Measurements from ENCODE around the gene DIPK1C. TPM values are rescaled to one million over a fixed set of nuclear protein-coding genes. Genes with fewer than 3 reads are reported as not detected.
"Not testable (repeated sequence)": the region's sequence is repeated elsewhere in the genome, so short reads cannot be mapped to it uniquely, and the experiment has no call there.

Gene DIPK1C
- 0.02 TPM in 1 of 2 replicates, not detected in the other for total RNA-seq (2014; rRNA removed; shearing (Covaris generic))

- DNase-seq (ENCODE audit: low spot score), result no peak
These were observed at the start of gene DIPK1C for GRCh38 chr18:74457043-74457724. Gene DIPK1C (minus strand): TSS chr18:74457308. CDS start chr18:74457259, 49 bp downstream.

DNA sequence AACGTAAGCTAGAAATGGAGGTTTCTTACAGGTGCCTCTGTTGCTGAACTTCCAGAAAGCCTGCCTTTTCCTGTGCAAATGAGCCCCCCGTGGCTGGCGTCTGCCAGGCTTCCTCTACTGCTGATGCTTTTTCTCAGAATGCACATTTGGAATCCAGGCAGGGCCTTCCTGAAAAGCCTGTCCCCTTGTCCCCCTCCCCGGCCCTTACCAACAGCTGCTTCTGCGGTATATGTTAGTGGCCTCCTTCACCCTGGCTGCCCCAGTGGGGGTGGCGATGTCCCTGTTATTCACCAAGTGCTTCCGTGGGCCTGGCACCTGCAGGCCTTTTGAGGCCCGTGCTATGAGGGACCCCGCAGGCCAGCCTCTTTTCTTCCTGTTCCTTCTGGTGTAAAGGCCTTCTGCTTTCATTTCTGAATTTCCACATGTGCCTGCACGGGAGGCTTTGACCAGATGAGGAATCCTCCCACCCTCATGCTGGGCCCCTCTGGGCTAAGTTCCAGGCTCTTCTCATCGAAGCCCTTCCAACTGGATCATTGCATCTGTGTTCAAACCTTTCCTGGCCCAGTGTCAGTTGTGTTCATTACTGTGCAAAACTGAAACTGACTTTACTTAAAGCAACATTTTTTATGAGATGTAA is 49.5 kb upstream of the DIPK1C start:
- DNase-seq (ENCODE audit: low spot score), result no peak

- DNase-seq (ENCODE audit: low spot score), result no peak
These were observed 48.7 kb upstream of the DIPK1C start for GRCh38 chr18:74505776-74506175.

GRCh38 chr18:74503137-74503536 is 46.0 kb upstream of the DIPK1C start:
- DNase-seq (ENCODE audit: low spot score), result no peak

GRCh38 chr18:74501386-74501785 is 44.3 kb upstream of the DIPK1C start:
- no peak for DNase-seq (ENCODE audit: low spot score)

- DNase-seq (ENCODE audit: low spot score), result not testable (repeated sequence)
These were observed 43.7 kb upstream of the DIPK1C start for GRCh38 chr18:74500774-74501173.

GRCh38 chr18:74500372-74500771 is 43.3 kb upstream of the DIPK1C start:
- no peak for DNase-seq (ENCODE audit: low spot score)

GRCh38 chr18:74499633-74500032 is 42.5 kb upstream of the DIPK1C start:
- DNase-seq (ENCODE audit: low spot score), result peak; percentile 18

DNA sequence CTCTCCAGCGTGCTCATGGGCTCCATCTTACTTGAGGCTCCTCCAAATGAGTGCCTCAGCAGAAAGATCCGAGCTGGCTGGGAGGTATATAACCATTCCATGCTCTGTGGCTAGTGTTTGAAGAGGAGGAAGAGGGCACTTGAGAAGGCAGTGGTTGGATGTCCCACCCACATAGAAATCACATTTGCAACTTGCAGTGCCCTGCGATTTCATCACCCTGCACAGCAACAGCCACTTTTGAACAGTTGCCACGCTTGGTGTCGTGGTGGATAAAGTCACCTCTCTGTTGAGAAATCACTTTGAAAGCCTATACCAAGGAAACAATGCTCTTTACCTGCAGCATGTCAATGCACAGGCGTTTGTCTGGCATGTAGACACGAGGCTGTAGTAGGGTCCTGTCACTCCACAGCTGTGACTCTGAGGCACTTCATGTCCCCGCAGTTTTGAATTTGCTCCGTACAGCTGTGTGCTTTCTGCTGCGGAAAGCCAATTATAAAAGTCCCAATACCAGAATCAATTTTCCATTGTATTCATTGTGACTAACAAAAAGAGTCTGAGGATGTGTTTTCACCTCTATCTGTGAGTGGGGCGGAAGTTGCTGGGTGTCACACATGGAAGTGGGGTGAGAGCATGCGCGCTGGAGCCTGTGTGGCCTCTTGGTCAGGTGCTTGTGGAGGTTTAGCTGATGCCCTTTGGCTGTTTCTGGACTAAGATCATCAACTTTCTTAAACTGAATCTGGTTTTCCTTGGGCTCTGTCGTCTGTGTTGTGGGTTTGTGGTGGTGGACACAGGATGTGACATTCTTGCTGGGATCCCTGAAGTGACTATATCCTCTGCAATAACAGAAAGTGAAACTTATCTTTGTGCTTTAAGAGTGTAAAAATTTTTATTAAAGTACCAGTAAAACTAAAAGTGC is 41.9 kb upstream of the DIPK1C start:
- no peak for DNase-seq (ENCODE audit: low spot score)

- DNase-seq (ENCODE audit: low spot score), result no peak
These were observed 40.7 kb upstream of the DIPK1C start for GRCh38 chr18:74497778-74498177.

- DNase-seq (ENCODE audit: low spot score), result no peak
These were observed 40.2 kb upstream of the DIPK1C start for GRCh38 chr18:74497324-74497676.

GRCh38 chr18:74496508-74497323 is 39.6 kb upstream of the DIPK1C start:
- peak; percentile 9 for DNase-seq (ENCODE audit: low spot score)

GRCh38 chr18:74495581-74496507 is 38.7 kb upstream of the DIPK1C start, which contains the start of gene CNDP2:
Gene CNDP2 (plus strand): TSS chr18:74496363. CDS start chr18:74499974, 3,611 bp downstream.
- DNase-seq (ENCODE audit: low spot score), result peak; percentile 94

DNA sequence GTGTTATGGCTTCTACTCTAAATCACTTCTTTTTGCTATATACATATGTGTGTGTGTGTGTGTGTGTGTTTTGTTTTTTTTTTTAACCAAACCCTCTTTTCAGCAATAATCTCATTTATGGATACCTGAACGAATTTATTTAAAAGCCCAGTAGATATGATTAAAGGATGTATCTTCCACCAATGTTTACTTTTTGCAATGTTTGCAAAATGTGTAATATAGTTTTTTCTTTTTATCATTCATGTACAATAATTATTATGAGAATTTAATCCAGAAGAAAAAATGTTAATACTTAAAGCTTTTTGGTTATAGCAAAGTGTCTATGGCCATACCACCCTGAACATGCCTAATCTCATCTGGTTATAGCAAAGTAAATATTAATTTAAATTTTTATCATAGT is 37.4 kb upstream of the DIPK1C start:
- no peak for DNase-seq (ENCODE audit: low spot score)

GRCh38 chr18:74493689-74494088 is 36.6 kb upstream of the DIPK1C start:
- peak; percentile 22 for DNase-seq (ENCODE audit: low spot score)

DNA sequence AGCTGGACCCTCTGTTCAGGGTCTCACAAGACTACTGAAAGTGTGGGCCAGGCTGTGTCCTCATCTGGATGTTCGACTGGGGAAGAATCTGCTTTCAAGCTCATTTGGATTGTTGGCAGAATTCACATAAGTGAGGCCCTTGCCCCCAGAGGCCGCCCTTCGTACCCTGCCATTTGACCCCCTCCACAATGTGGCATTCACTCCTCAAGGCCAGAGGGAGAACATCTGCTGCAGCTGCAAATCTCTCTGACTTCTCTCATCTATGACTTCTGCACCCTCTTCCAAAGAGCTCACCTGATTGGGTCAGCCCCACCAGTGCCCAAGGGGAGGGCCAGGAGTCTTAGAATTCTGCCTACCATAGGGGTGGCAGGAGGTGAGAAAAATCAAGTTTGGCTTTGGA is 35.2 kb upstream of the DIPK1C start:
- no peak for DNase-seq (ENCODE audit: low spot score)

- DNase-seq (ENCODE audit: low spot score), result peak; percentile 18
These were observed 32.6 kb upstream of the DIPK1C start for GRCh38 chr18:74489676-74490075.

DNA sequence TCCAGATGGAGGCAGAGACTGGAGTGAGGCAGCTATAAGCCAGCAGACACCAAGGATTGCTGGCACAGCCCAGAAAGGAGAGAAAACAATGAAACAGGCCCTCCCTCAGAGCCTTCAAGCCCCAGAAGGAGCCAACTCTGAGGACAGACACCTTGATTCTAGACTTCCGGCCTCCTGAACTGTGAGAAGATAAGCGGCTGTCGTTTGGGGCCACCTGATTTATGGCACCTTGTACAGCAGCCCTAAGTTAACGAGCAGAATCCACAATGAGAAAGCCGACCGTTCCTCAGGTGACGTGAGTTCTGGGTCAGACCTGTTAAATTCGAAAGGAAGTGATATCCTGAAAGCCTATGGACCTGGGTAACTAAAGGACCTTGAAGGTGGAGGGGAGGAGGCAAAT is 31.8 kb upstream of the DIPK1C start:
- DNase-seq (ENCODE audit: low spot score), result no peak

DNA sequence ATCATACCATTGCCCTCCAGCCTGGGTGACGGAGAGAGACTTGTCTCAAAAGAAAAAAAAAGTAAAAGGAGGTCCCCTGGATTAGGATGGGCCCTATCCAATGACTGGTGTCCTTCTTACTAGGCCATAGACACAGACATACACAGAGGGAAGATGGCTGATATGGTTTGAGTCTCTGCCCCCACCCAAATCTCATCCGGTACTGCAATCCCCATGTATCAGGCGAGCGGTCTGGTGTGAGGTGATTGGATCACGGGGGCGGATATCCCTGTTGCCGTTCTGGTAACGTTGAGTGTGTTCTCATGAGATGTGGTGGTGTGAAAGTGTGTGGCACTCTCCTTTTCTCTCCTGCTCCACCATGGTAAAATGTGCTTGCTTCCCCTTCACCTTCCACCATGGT is 31.2 kb upstream of the DIPK1C start:
- DNase-seq (ENCODE audit: low spot score), result no peak

GRCh38 chr18:74486119-74486849 is 29.2 kb upstream of the DIPK1C start:
- DNase-seq (ENCODE audit: low spot score), result no peak
